Astrocyte (in vitro differentiated cells and primary cell): ENCODE measurements around the gene NUDT19.

ENCODE experiments used
- CTCF ChIP-seq: IDR thresholded peaks from 2 replicates; pipeline ENCODE4 v1.5.1; 2011; ENCODE audit warnings: low read depth, mild to moderate bottlenecking, inconsistent platforms, low read length, moderate library complexity; ENCODE audit not compliant: insufficient read depth
- EZH2 ChIP-seq: IDR thresholded peaks from 2 replicates; pipeline ENCODE4 v1.6.1; 2012; ENCODE audit warnings: mild to moderate bottlenecking, low read length, inconsistent platforms; ENCODE audit not compliant: insufficient read depth

GRCh38 chr19:32692727-32693061, 1.1 kb downstream of the NUDT19 start:
- TF ChIP-seq EZH2 (no peak), CTCF (no peak)
